Liver (tissue), 9 donors: ENCODE measurements around the gene SYT14. TPM values are rescaled to one million over a fixed set of nuclear protein-coding genes. Genes with fewer than 3 reads are reported as not detected.

Source experiments
- DNase-seq: peaks from one replicate; pipeline ENCODE4 v3.0.0-alpha.2; 2017; ENCODE audit warnings: low spot score
- H3K27ac ChIP-seq, 2 donors: one replicate each; pipeline ENCODE4 v1.7.0; 2013; ENCODE audit warnings: inconsistent platforms in 2 of 2, low read length in 2 of 2, control low read depth in 1 of 2, low read depth in 1 of 2, mild to moderate bottlenecking in 1 of 2
- H3K27me3 ChIP-seq, 4 donors: one replicate each; pipeline versions ENCODE4 v1.6.1 to v1.7.0; 2013; ENCODE audit warnings: low read length in 3 of 4, inconsistent platforms in 1 of 4, mild to moderate bottlenecking in 1 of 4, moderate library complexity in 1 of 4; ENCODE audit not compliant: control insufficient read depth in 4 of 4, insufficient read depth in 4 of 4
- H3K36me3 ChIP-seq, 4 donors: one replicate each; pipeline versions ENCODE4 v1.6.1 to v1.7.0; 2013; ENCODE audit warnings: low read length in 3 of 4, mild to moderate bottlenecking in 3 of 4, low read depth in 1 of 4, moderate library complexity in 1 of 4; ENCODE audit not compliant: control insufficient read depth in 4 of 4, insufficient read depth in 3 of 4
- H3K4me1 ChIP-seq, 4 donors: one replicate each; pipeline versions ENCODE4 v1.6.1 to v1.7.0; 2013; ENCODE audit warnings: low read length in 3 of 4, mild to moderate bottlenecking in 3 of 4, moderate library complexity in 1 of 4; ENCODE audit not compliant: control insufficient read depth in 4 of 4, insufficient read depth in 4 of 4
- H3K4me3 ChIP-seq, 3 donors: one replicate each; pipeline versions ENCODE4 v1.6.1 to v1.7.0; 2013; ENCODE audit warnings: low read length in 3 of 3, control low read depth in 1 of 3, low read depth in 1 of 3, mild to moderate bottlenecking in 1 of 3
- H3K9ac ChIP-seq, 2 donors: one replicate each; pipeline ENCODE4 v1.7.0; 2013; ENCODE audit warnings: low read length in 2 of 2, mild to moderate bottlenecking in 2 of 2, moderate library complexity in 2 of 2, control low read depth in 1 of 2, low read depth in 1 of 2
- H3K9me3 ChIP-seq, 4 donors: one replicate each; pipeline versions ENCODE4 v1.6.1 to v1.7.0; 2013; ENCODE audit warnings: low read length in 3 of 4; ENCODE audit not compliant: control insufficient read depth in 4 of 4
- CTCF ChIP-seq: fragments of 150-350 bp; IDR thresholded peaks from 2 replicates; pipeline ENCODE4 v1.5.1; 2017; ENCODE audit warnings: improper control_type of control experiment, low read depth, low read length; ENCODE audit not compliant: missing input control
- EGR1 ChIP-seq, 2 donors: IDR thresholded peaks; 2 replicates each; pipeline ENCODE4 v1.6.1; 2016 to 2018; ENCODE audit warnings: antibody characterized with exemption in 2 of 2, low read depth in 2 of 2
- FOXA1 ChIP-seq: IDR thresholded peaks from 2 replicates; pipeline ENCODE4 v1.6.1; 2016; ENCODE audit warnings: antibody characterized with exemption
- GABPA ChIP-seq, 2 donors: IDR thresholded peaks in 1 of 2; conservative IDR thresholded peaks in 1 of 2; 2 replicates each; pipeline ENCODE4 v1.6.1; 2016; ENCODE audit warnings: antibody characterized with exemption in 2 of 2, mild to moderate bottlenecking in 1 of 2, moderate library complexity in 1 of 2
- HNF4A ChIP-seq, 2 donors: conservative IDR thresholded peaks; 2 replicates each; pipeline ENCODE4 v1.6.1; 2016; ENCODE audit warnings: antibody characterized with exemption in 2 of 2, mild to moderate bottlenecking in 2 of 2
- HNF4G ChIP-seq: IDR thresholded peaks from 2 replicates; pipeline ENCODE4 v1.6.1; 2016; ENCODE audit warnings: antibody characterized with exemption
- JUND ChIP-seq, 2 donors: IDR thresholded peaks; 2 replicates each; pipeline ENCODE4 v1.6.1; 2016; ENCODE audit warnings: antibody characterized with exemption in 2 of 2
- NR2F2 ChIP-seq: IDR thresholded peaks from 2 replicates; pipeline ENCODE4 v1.6.1; 2016; ENCODE audit warnings: antibody characterized with exemption
- RXRA ChIP-seq, 2 donors: IDR thresholded peaks; 2 replicates each; pipeline ENCODE4 v1.6.1; 2017 to 2018; ENCODE audit warnings: antibody characterized with exemption in 2 of 2, mild to moderate bottlenecking in 1 of 2
- SP1 ChIP-seq: IDR thresholded peaks from 2 replicates; pipeline ENCODE4 v1.6.1; 2018; ENCODE audit warnings: antibody characterized with exemption, mild to moderate bottlenecking
- YY1 ChIP-seq: IDR thresholded peaks from 2 replicates; pipeline ENCODE4 v1.6.1; 2016; ENCODE audit warnings: antibody characterized with exemption, mild to moderate bottlenecking
- ZBTB33 ChIP-seq: IDR thresholded peaks from 2 replicates; pipeline ENCODE4 v1.6.1; 2016; ENCODE audit warnings: antibody characterized with exemption
- WGBS: extraction: QIAGEN DNeasy Blood & Tissue Kit; methylation state at CpG from one replicate; pipeline ENCODE4 v1.1.7; 2013; 5-methylcytosine and 5-hydroxymethylcytosine counted together
- polyA plus RNA-seq, 2 donors: library from polyadenylated mRNA; stranded (reverse) in 1 of 2; unstranded in 1 of 2; fragments of 200-250 nt in 1 of 2; fragments of >200 nt in 1 of 2; fragmentation: Nextera tagmentation in 1 of 2; extraction: Ambion mirVana in 1 of 2; gene quantifications; one replicate each; pipeline versions ENCODE4 v1.2.1 to v1.2.3, GENCODE V29; 2013 to 2015
- total RNA-seq, 2 donors: library from RNA; depleted of rRNA; stranded (reverse); fragments of >200 nt; gene quantifications; one replicate each; pipeline ENCODE4 v1.2.3, GENCODE V29; 2014
- TF ChIP-seq, protein P1 (sequence below): IDR thresholded peaks from 2 replicates; pipeline ENCODE4 v1.6.1; 2016; ENCODE audit warnings: antibody characterized with exemption
- TF ChIP-seq, protein P2 (sequence below): IDR thresholded peaks from 2 replicates; pipeline ENCODE4 v1.6.1; 2016; ENCODE audit warnings: antibody characterized with exemption, mild to moderate bottlenecking
- donor health status: healthy.
- donor health status: healthy.
- donor health status: healthy.
- donor health status: healthy.
- donor health status: healthy.

SYT14 gene
- total and polyA plus RNA-seq, 4 donors: not detected

GRCh38 chr1:210070531-210070930 lies 132.5 kb downstream of the SYT14 start:
- Histone ChIP-seq H3K4me1 (no peaks in the 10 kb centered on the region), H3K9ac (no peak overlapping the region), H3K27ac (no peak overlapping the region), H3K9me3 (no peaks in the 10 kb centered on the region), H3K4me3 (no peak overlapping the region), H3K27me3 (no peaks in the 10 kb centered on the region), H3K36me3 (no peaks in the 10 kb centered on the region)
- 73% methylated on average over 3 of the region's 3 CpGs for WGBS
- TF ChIP-seq ZBTB33 (no peak), JUND (IDR thresholded peaks at IDR 0.05) (no peak), HNF4A (conservative IDR thresholded peaks at IDR 0.05) (no peak), RXRA (IDR thresholded peaks at IDR 0.05) (no peak), YY1 (no peak), HNF4G (no peak), FOXA1 (no peak), GABPA (IDR thresholded peaks at IDR 0.05 in 1 of 2, conservative IDR thresholded peaks at IDR 0.05 in 1 of 2) (no peak), NR2F2 (no peak)
- TF ChIP-seq, protein P1, sequence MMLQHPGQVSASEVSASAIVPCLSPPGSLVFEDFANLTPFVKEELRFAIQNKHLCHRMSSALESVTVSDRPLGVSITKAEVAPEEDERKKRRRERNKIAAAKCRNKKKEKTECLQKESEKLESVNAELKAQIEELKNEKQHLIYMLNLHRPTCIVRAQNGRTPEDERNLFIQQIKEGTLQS: no peak
- no peak for DNase-seq

GRCh38 chr1:210072129-210072528 lies 134.1 kb downstream of the SYT14 start:
- TF ChIP-seq FOXA1 (no peak), HNF4A (conservative IDR thresholded peaks at IDR 0.05) (no peak), JUND (IDR thresholded peaks at IDR 0.05) (no peak), YY1 (no peak), SP1 (no peak), EGR1 (IDR thresholded peaks at IDR 0.05; ENCODE audit: low read depth in 2 of 2) (no peak), CTCF (no peak), HNF4G (no peak)
- TF ChIP-seq, protein P2, sequence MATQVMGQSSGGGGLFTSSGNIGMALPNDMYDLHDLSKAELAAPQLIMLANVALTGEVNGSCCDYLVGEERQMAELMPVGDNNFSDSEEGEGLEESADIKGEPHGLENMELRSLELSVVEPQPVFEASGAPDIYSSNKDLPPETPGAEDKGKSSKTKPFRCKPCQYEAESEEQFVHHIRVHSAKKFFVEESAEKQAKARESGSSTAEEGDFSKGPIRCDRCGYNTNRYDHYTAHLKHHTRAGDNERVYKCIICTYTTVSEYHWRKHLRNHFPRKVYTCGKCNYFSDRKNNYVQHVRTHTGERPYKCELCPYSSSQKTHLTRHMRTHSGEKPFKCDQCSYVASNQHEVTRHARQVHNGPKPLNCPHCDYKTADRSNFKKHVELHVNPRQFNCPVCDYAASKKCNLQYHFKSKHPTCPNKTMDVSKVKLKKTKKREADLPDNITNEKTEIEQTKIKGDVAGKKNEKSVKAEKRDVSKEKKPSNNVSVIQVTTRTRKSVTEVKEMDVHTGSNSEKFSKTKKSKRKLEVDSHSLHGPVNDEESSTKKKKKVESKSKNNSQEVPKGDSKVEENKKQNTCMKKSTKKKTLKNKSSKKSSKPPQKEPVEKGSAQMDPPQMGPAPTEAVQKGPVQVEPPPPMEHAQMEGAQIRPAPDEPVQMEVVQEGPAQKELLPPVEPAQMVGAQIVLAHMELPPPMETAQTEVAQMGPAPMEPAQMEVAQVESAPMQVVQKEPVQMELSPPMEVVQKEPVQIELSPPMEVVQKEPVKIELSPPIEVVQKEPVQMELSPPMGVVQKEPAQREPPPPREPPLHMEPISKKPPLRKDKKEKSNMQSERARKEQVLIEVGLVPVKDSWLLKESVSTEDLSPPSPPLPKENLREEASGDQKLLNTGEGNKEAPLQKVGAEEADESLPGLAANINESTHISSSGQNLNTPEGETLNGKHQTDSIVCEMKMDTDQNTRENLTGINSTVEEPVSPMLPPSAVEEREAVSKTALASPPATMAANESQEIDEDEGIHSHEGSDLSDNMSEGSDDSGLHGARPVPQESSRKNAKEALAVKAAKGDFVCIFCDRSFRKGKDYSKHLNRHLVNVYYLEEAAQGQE: no peak
- no peak overlapping the region for H3K4me3 ChIP-seq

More at GRCh38 chr1:210072129-210072528, 134.1 kb downstream of the SYT14 start:
- Histone ChIP-seq H3K9ac (no peak overlapping the region), H3K27ac (no peak overlapping the region), H3K36me3 (no peaks in the 10 kb centered on the region), H3K4me1 (no peaks in the 10 kb centered on the region), H3K27me3 (no peaks in the 10 kb centered on the region), H3K9me3 (no peaks in the 10 kb centered on the region)
- no peak for DNase-seq
